Left lung (tissue), 14 donors: Measurements from ENCODE around the gene MED6. TPM values are rescaled to one million over a fixed set of nuclear protein-coding genes. Genes with fewer than 3 reads are reported as not detected.

Experiments
- ATAC-seq: fragments of 200-7000 bp; cut with Tn5 transposase; one replicate; pipeline ENCODE4 v1.9.1; 2020; ENCODE audit warnings: moderate library complexity
- DNase-seq, 4 donors: peaks; one replicate each; pipeline ENCODE4 v3.0.0-alpha.2; 2013 to 2020
- H3K27ac ChIP-seq, 2 donors: fragments of 200-600 bp; sonication (generic) in 1 of 2; one replicate each; pipeline versions ENCODE4 v1.5.0 to v1.8.0; 2020 to 2021
- H3K27me3 ChIP-seq, 2 donors: fragments of 200-600 bp; sonication (generic) in 1 of 2; one replicate each; pipeline versions ENCODE4 v1.5.0 to v1.8.0; 2020 to 2021
- H3K36me3 ChIP-seq, 2 donors: fragments of 200-600 bp; sonication (generic) in 1 of 2; one replicate each; pipeline versions ENCODE4 v1.5.0 to v1.8.0; 2020 to 2021
- H3K4me1 ChIP-seq, 2 donors: fragments of 200-600 bp; one replicate each; pipeline ENCODE4 v1.8.0; 2021
- H3K4me3 ChIP-seq, 2 donors: fragments of 200-600 bp; sonication (generic) in 1 of 2; one replicate each; pipeline versions ENCODE4 v1.5.0 to v1.8.0; 2020 to 2021; ENCODE audit warnings: mild to moderate bottlenecking in 1 of 2
- H3K9me3 ChIP-seq, 2 donors: fragments of 200-600 bp; sonication (generic) in 1 of 2; one replicate each; pipeline versions ENCODE4 v1.5.0 to v1.8.0; 2020 to 2021
- CTCF ChIP-seq, 2 donors: fragments of 200-600 bp; sonication (generic) in 1 of 2; IDR thresholded peaks; one replicate each; pipeline versions ENCODE4 v1.5.0 to v1.8.0; 2021; ENCODE audit warnings: antibody characterized with exemption in 2 of 2
- intact Hi-C, 2 donors: fragments of 100-400 bp; cut with DNase I; formaldehyde crosslinking; loops; one replicate each; pipeline versions ENCODE4 v1.11.2 to v1.14.2; 2022
- long read RNA-seq, 12 donors: library from polyadenylated mRNA in 2 of 12; unstranded in 2 of 12; transcript quantifications; one replicate each; pipeline ENCODE4 v2.0.0 and lab custom pipeline, GENCODE V29; 2019 to 2026
- polyA plus RNA-seq, 6 donors: library from polyadenylated mRNA; unstranded; fragments of 120-200 nt; gene quantifications; one replicate each; pipeline ENCODE4 v1.2.1, GENCODE V29; 2013; ENCODE audit not compliant: insufficient read length in 6 of 6
- total RNA-seq, 2 donors: library from RNA; stranded (reverse); fragmentation: NEBNext Ultra II Directional; extraction: Animal tissue kit (Norgen Biotek cat#: 25700); gene quantifications; one replicate each; pipeline ENCODE4 v1.2.1, GENCODE V29; 2021
- donor health status: DM: no; HTN: yes; CAD: no.
- donor health status: DM: no; HTN: no; CAD: no.

MED6 gene
- total RNA-seq (10 to 100 TPM; 23.2 to 28.4 TPM), polyA plus RNA-seq (10 to 100 TPM; 39.2 to 50.9 (median 42.7) TPM)
- long read RNA-seq, donor 1, transcript MED6-201 (8 exons, 1,995 nt) = major isoform, 8 of 16 reads
- long read RNA-seq, donor 1, partial matches to known transcripts = 7 of 16 reads
- long read RNA-seq, donor 1, other reads (novel, unspliced or antisense) = 0 of 16 reads
- long read RNA-seq, donor 2, transcript MED6-201 (8 exons, 1,995 nt) = major isoform, 6 of 8 reads
- long read RNA-seq, donor 2, partial matches to known transcripts = 0 of 8 reads
- long read RNA-seq, donor 2, other reads (novel, unspliced or antisense) = 0 of 8 reads
- long read RNA-seq, donor 3, transcript MED6-201 (8 exons, 1,995 nt) = major isoform, 9 of 10 reads
- long read RNA-seq, donor 3, partial matches to known transcripts = 0 of 10 reads
- long read RNA-seq, donor 3, other reads (novel, unspliced or antisense) = 0 of 10 reads
- long read RNA-seq, donor 4, transcript MED6-201 (8 exons, 1,995 nt) = major isoform, 12 of 16 reads
- long read RNA-seq, donor 4, partial matches to known transcripts = 1 of 16 reads
- long read RNA-seq, donor 4, other reads (novel, unspliced or antisense) = 1 of 16 reads
- long read RNA-seq, donor 5, transcript MED6-201 (8 exons, 1,995 nt) = major isoform, 5 of 8 reads
- long read RNA-seq, donor 5, partial matches to known transcripts = 0 of 8 reads
- long read RNA-seq, donor 5, other reads (novel, unspliced or antisense) = 0 of 8 reads
- long read RNA-seq, donor 6, transcript MED6-201 (8 exons, 1,995 nt) = major isoform, 12 of 13 reads
- long read RNA-seq, donor 6, partial matches to known transcripts = 0 of 13 reads
- long read RNA-seq, donor 6, other reads (novel, unspliced or antisense) = 0 of 13 reads
- long read RNA-seq, donor 7, partial matches to known transcripts = 0 of 2 reads
- long read RNA-seq, donor 7, other reads (novel, unspliced or antisense) = 0 of 2 reads
- long read RNA-seq, donor 8, partial matches to known transcripts = 0 of 3 reads
- long read RNA-seq, donor 8, other reads (novel, unspliced or antisense) = 0 of 3 reads
- long read RNA-seq, donor 9 = 0 reads
- long read RNA-seq, donor 10, partial matches to known transcripts = 0 of 7 reads
- long read RNA-seq, donor 10, other reads (novel, unspliced or antisense) = 3 of 7 reads
- long read RNA-seq, donor 11 = 0 reads
- long read RNA-seq, donor 12, transcript MED6-201 (8 exons, 1,995 nt) = major isoform, 6 of 12 reads
- long read RNA-seq, donor 12, partial matches to known transcripts = 6 of 12 reads
- long read RNA-seq, donor 12, other reads (novel, unspliced or antisense) = 0 of 12 reads

DNA sequence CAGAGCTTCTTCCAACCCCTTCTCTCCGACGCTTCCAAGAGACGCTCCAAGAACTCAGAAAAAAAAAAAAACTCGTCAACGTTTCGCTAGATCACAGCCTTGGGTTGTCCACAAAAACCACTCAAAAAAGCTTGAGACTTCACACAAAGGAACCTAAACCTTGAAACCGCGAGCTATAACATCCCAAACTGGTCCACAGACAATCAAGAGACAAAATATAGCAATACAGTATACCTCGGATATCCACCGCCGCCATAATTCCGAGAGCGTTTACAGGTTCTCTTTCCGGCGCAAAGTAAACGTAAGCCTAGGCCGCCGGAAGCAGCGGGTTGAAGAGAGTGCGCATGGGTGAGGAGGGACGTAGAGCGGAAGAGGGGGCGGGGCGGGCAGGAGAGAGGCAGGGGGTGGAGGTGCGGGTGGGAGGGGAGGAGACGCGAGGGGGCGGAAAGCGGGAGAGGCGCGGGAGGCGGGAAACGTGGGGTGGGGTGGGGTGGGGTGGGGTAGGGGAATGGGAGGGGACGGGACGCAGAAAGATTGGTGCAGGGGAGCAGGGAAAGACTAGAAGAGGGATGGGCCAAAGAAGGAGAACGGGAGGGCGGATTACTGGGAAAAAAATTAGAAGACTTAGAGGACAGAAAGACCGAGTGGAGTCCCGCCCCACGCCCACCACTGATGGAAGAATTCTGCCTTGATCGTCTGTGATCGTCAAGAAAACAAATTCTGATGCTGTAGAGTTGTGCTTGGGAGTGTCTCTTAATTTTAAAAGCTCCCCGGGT is at the start of gene MED6:
MED6 (minus strand) TSS at position 274 of the 776 bp plus-strand sequence; CDS start at position 256, 18 bp downstream.
- H3K4me3 ChIP-seq = peak within 1 kb of the TSS; percentile 76 to 82
- intact Hi-C loops = no loop called here
- H3K4me1 ChIP-seq = peaks cover 8 to 20% of the 10 kb centered on the region in 2 donors
- DNase-seq = peak; percentile 89 to 96 (median 94)
- H3K27me3 ChIP-seq = peaks cover 0 to 12% of the 10 kb centered on the region in 2 donors
- H3K36me3 ChIP-seq = peaks cover 0 to 13% of the 10 kb centered on the region in 2 donors
- H3K27ac ChIP-seq = peak within 1 kb of the TSS; percentile 54 to 76
- peak; percentile 99 for ATAC-seq
- TF ChIP-seq CTCF (IDR thresholded peaks at IDR 0.05) = no peak
- H3K9me3 ChIP-seq = no peaks in the 10 kb centered on the region

GRCh38 chr14:70649803-70650202 is 49.3 kb upstream of the MED6 start:
- TF ChIP-seq CTCF (IDR thresholded peaks at IDR 0.05) = no peak
- intact Hi-C loops = no loop called here
- Histone ChIP-seq H3K36me3 (no peaks in the 10 kb centered on the region), H3K27me3 (no peaks in the 10 kb centered on the region), H3K4me3 (no peak overlapping the region), H3K27ac (no peak overlapping the region), H3K4me1 (peaks cover 0 to 3% of the 10 kb centered on the region in 2 donors), H3K9me3 (no peaks in the 10 kb centered on the region)
- DNase-seq (no peak), ATAC-seq (no peak)

DNA sequence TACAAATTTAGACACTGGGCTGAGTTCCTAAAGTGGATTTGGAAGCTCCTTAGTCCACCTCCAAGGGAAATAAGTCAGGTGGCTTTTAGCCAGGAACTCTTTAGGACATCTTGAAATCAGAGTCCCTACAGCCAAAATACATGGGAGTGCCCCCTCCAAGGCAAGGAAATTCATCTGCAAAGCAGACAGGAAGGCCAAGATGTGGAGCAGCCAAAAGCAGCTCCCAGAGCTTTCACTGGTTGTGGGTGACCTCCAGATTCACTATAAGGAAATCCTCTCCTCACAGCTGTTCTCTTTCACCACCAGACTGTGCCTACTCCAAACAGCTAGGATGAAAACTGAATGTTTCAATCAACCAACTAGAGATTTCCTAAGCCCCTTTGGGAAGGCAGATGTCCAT is 47.9 kb upstream of the MED6 start:
- intact Hi-C loops = no loop called here
- H3K4me1 ChIP-seq = peaks cover 0 to 3% of the 10 kb centered on the region in 2 donors
- TF ChIP-seq CTCF (IDR thresholded peaks at IDR 0.05) = no peak
- no peaks in the 10 kb centered on the region for H3K9me3 ChIP-seq
- H3K27ac ChIP-seq = no peak overlapping the region
- no peaks in the 10 kb centered on the region for H3K36me3 ChIP-seq
- H3K4me3 ChIP-seq = no peak overlapping the region
- no peak for DNase-seq
- ATAC-seq = no peak
- peaks cover 0 to 13% of the 10 kb centered on the region in 2 donors for H3K27me3 ChIP-seq

DNA sequence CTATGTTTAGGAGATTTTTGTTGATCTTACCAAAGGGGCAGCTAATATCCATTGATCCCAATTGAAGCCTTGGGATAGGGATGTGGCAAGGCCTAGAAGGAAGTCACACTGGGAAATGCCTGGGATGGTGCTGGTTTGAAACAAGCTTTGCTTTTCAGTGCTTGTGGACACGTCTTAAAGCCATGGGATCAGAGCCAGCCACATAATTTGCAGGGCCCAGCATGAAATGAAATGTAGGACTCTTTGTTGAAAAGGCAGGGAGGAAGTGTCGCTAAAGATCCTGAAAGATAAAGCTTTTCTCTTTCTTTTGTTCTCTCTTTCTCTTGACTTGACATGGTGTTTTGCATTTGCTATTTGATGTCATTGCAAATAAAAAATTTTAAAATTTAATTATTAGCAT is 46.2 kb upstream of the MED6 start:
- intact Hi-C loops = no loop called here
- Histone ChIP-seq H3K36me3 (no peaks in the 10 kb centered on the region), H3K4me1 (peaks cover 3 to 10% of the 10 kb centered on the region in 2 donors), H3K27ac (no peak overlapping the region), H3K27me3 (peaks cover 9 to 26% of the 10 kb centered on the region in 2 donors), H3K4me3 (no peak overlapping the region), H3K9me3 (no peaks in the 10 kb centered on the region)
- no peak for TF ChIP-seq CTCF (IDR thresholded peaks at IDR 0.05)
- DNase-seq (no peak), ATAC-seq (no peak)
